GM23338 (cell line): ENCODE data around the gene ALDH2.
"Not testable (repeated sequence)": the region's sequence is repeated elsewhere in the genome, so short reads cannot be mapped to it uniquely, and the experiment has no call there.

ENCODE experiments used
- CREB1 ChIP-seq: fragments of 250-450 bp; sonication (Bioruptor Pico); IDR thresholded peaks from 2 replicates; pipeline ENCODE4 v1.5.0; 2020; ENCODE audit warnings: low read depth, mild to moderate bottlenecking, moderate library complexity
- EZH2 ChIP-seq: fragments of 200-600 bp; sonication (generic); IDR thresholded peaks from one replicate; pipeline ENCODE4 v1.8.0; 2017; ENCODE audit warnings: antibody characterized with exemption, mild to moderate bottlenecking, low read depth; ENCODE audit not compliant: unreplicated experiment
- EZH2phosphoT487 ChIP-seq: fragments of 200-600 bp; sonication (generic); IDR thresholded peaks from one replicate; pipeline ENCODE4 v1.8.1; 2018; ENCODE audit warnings: antibody characterized with exemption; ENCODE audit not compliant: unreplicated experiment
- JUNB ChIP-seq: IDR thresholded peaks from one replicate; pipeline ENCODE4 v1.6.1; 2016; ENCODE audit warnings: antibody characterized with exemption; ENCODE audit not compliant: unreplicated experiment
- NANOG ChIP-seq: IDR thresholded peaks from 2 replicates; pipeline ENCODE4 v1.6.1; 2016; ENCODE audit warnings: antibody characterized with exemption, borderline replicate concordance
- POLR2AphosphoS5 ChIP-seq: IDR thresholded peaks from 2 replicates; pipeline ENCODE4 v1.6.1; 2016; ENCODE audit warnings: antibody characterized with exemption, low read depth
- STAT1 ChIP-seq: IDR thresholded peaks from one replicate; pipeline ENCODE4 v1.6.1; 2016; ENCODE audit warnings: antibody characterized with exemption; ENCODE audit not compliant: unreplicated experiment
- ZNF114 ChIP-seq: fragments of 250-450 bp; sonication (Bioruptor Pico); IDR thresholded peaks from 2 replicates; pipeline ENCODE4 v1.5.0; 2020; ENCODE audit warnings: mild to moderate bottlenecking, moderate library complexity
- TF ChIP-seq, protein P1 (sequence below), 2 experiments: fragments of 200-600 bp in 1 of 2; sonication (generic) in 1 of 2; conservative IDR thresholded peaks; 2 replicates each; pipeline versions ENCODE4 v1.5.1 to v1.6.1; 2016 to 2017; ENCODE audit warnings: antibody characterized with exemption in 2 of 2, low read depth in 2 of 2, mild to moderate bottlenecking in 2 of 2, moderate library complexity in 1 of 2
- TF ChIP-seq, protein P2 (sequence below): IDR thresholded peaks from one replicate; pipeline ENCODE4 v1.6.1; 2018; ENCODE audit warnings: antibody characterized with exemption; ENCODE audit not compliant: unreplicated experiment
- TF ChIP-seq, protein P3 (sequence below): IDR thresholded peaks from 2 replicates; pipeline ENCODE4 v1.6.1; 2016; ENCODE audit warnings: antibody characterized with exemption

DNA sequence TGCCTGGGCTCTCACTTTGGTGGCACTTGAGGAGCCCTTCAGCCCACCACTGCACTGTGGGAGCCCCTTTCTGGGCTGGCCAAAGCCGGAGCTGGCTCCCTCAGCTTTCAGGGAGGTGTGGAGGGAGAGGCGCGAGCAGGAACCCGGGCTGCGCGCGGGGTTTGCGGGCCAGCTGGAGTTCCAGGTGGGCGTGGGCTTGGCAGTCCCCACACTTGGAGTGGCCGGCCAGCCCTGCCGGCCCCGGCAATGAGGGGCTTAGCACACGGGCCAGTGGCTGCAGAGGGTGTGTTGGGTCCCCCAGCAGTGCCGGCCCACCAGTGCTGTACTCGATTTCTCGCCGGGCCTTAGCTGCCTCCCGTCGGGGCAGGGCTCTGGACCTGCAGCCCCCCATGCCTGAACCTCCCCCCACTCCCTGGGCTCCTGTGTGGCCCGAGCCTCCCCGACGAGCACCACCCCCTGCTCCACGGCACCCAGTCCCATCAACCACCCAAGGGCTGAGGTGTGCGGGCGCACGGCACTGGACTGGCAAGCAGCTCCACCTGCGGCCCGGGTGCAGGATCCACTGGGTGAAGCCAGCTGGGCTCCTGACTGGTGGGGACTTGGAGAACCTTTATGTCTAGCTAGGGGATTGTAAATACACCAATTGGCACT, 68.9 kb downstream of the ALDH2 start:
- TF ChIP-seq EZH2; POLR2AphosphoS5; EZH2phosphoT487; NANOG; STAT1; CREB1 (CRISPR knock-in tag); ZNF114 (CRISPR knock-in tag); JUNB: not testable (repeated sequence)
- TF ChIP-seq, protein P1, sequence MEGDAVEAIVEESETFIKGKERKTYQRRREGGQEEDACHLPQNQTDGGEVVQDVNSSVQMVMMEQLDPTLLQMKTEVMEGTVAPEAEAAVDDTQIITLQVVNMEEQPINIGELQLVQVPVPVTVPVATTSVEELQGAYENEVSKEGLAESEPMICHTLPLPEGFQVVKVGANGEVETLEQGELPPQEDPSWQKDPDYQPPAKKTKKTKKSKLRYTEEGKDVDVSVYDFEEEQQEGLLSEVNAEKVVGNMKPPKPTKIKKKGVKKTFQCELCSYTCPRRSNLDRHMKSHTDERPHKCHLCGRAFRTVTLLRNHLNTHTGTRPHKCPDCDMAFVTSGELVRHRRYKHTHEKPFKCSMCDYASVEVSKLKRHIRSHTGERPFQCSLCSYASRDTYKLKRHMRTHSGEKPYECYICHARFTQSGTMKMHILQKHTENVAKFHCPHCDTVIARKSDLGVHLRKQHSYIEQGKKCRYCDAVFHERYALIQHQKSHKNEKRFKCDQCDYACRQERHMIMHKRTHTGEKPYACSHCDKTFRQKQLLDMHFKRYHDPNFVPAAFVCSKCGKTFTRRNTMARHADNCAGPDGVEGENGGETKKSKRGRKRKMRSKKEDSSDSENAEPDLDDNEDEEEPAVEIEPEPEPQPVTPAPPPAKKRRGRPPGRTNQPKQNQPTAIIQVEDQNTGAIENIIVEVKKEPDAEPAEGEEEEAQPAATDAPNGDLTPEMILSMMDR (conservative IDR thresholded peaks at IDR 0.05; ENCODE audit: low read depth in 2 of 2), result not testable (repeated sequence)
- TF ChIP-seq, protein P2, sequence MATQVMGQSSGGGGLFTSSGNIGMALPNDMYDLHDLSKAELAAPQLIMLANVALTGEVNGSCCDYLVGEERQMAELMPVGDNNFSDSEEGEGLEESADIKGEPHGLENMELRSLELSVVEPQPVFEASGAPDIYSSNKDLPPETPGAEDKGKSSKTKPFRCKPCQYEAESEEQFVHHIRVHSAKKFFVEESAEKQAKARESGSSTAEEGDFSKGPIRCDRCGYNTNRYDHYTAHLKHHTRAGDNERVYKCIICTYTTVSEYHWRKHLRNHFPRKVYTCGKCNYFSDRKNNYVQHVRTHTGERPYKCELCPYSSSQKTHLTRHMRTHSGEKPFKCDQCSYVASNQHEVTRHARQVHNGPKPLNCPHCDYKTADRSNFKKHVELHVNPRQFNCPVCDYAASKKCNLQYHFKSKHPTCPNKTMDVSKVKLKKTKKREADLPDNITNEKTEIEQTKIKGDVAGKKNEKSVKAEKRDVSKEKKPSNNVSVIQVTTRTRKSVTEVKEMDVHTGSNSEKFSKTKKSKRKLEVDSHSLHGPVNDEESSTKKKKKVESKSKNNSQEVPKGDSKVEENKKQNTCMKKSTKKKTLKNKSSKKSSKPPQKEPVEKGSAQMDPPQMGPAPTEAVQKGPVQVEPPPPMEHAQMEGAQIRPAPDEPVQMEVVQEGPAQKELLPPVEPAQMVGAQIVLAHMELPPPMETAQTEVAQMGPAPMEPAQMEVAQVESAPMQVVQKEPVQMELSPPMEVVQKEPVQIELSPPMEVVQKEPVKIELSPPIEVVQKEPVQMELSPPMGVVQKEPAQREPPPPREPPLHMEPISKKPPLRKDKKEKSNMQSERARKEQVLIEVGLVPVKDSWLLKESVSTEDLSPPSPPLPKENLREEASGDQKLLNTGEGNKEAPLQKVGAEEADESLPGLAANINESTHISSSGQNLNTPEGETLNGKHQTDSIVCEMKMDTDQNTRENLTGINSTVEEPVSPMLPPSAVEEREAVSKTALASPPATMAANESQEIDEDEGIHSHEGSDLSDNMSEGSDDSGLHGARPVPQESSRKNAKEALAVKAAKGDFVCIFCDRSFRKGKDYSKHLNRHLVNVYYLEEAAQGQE, result not testable (repeated sequence)
- TF ChIP-seq, protein P3, sequence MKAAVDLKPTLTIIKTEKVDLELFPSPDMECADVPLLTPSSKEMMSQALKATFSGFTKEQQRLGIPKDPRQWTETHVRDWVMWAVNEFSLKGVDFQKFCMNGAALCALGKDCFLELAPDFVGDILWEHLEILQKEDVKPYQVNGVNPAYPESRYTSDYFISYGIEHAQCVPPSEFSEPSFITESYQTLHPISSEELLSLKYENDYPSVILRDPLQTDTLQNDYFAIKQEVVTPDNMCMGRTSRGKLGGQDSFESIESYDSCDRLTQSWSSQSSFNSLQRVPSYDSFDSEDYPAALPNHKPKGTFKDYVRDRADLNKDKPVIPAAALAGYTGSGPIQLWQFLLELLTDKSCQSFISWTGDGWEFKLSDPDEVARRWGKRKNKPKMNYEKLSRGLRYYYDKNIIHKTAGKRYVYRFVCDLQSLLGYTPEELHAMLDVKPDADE, result not testable (repeated sequence)
